ENCODE data around the gene TRANK1.

GRCh38 chr3:36867810-36868209, 77.0 kb downstream of the TRANK1 start:
- no peak for TF ChIP-seq CTCF (IDR thresholded peaks at IDR 0.05)
- TF ChIP-seq POLR2A (IDR thresholded peaks at IDR 0.05), result no peak

All from heart left ventricle (tissue), 13 donors.